Heart right ventricle (tissue), 16 donors: ENCODE data around the gene ZBTB18. TPM values are rescaled to one million over a fixed set of nuclear protein-coding genes. Genes with fewer than 3 reads are reported as not detected.
A peak's percentile ranks its signal among the peaks of the same experiment; 100 is the strongest.

Experiments
- ATAC-seq, 8 donors: fragments of 200-7000 bp; cut with Tn5 transposase; one replicate each; pipeline ENCODE4 v1.9.1; 2020; ENCODE audit warnings: mild to moderate bottlenecking in 8 of 8, moderate library complexity in 8 of 8, moderate number of reproducible peaks in 1 of 8
- DNase-seq, 2 donors: peaks; one replicate each; pipeline ENCODE4 v3.0.0-alpha.2; 2020
- H3K27ac ChIP-seq, 10 donors: fragments of 200-600 bp; sonication (generic) in 2 of 10; one replicate each; pipeline versions ENCODE4 v1.5.0 to v1.8.0; 2020 to 2022; ENCODE audit warnings: mild to moderate bottlenecking in 3 of 10
- H3K27me3 ChIP-seq, 7 donors: fragments of 200-600 bp; one replicate each; pipeline ENCODE4 v1.8.0; 2021 to 2022; ENCODE audit warnings: mild to moderate bottlenecking in 2 of 7
- H3K36me3 ChIP-seq, 9 donors: fragments of 200-600 bp; sonication (generic) in 1 of 9; one replicate each; pipeline versions ENCODE4 v1.5.0 to v1.8.0; 2020 to 2022; ENCODE audit warnings: mild to moderate bottlenecking in 2 of 9
- H3K4me1 ChIP-seq, 9 donors: fragments of 200-600 bp; sonication (generic) in 1 of 9; one replicate each; pipeline versions ENCODE4 v1.5.0 to v1.8.0; 2020 to 2022; ENCODE audit warnings: mild to moderate bottlenecking in 4 of 9
- H3K4me3 ChIP-seq, 10 donors: fragments of 200-600 bp; sonication (generic) in 2 of 10; one replicate each; pipeline versions ENCODE4 v1.5.0 to v1.8.0; 2020 to 2022; ENCODE audit warnings: mild to moderate bottlenecking in 7 of 10, moderate library complexity in 2 of 10
- H3K9me3 ChIP-seq, 11 donors: fragments of 200-600 bp in 10 of 11; sonication (generic) in 2 of 11; one replicate each; pipeline versions ENCODE4 v1.5.0 to v1.8.0; 2013 to 2022; ENCODE audit warnings: mild to moderate bottlenecking in 2 of 11, control low read depth in 1 of 11, moderate library complexity in 1 of 11
- CTCF ChIP-seq, 9 donors: fragments of 200-600 bp; sonication (generic) in 2 of 9; IDR thresholded peaks; one replicate each; pipeline versions ENCODE4 v1.5.0 to v1.8.0; 2021 to 2022; ENCODE audit warnings: antibody characterized with exemption in 9 of 9, mild to moderate bottlenecking in 5 of 9, moderate library complexity in 1 of 9
- WGBS, 2 donors: extraction: QIAGEN DNeasy Blood & Tissue Kit; methylation state at CpG; one replicate each; pipeline ENCODE4 v1.1.7; 2013; ENCODE audit warnings: inconsistent platforms in 1 of 2; 5-methylcytosine and 5-hydroxymethylcytosine counted together
- intact Hi-C, 10 donors: fragments of 100-400 bp; cut with DNase I; formaldehyde crosslinking; loops; one replicate each; pipeline versions ENCODE4 v1.11.1 to v1.14.2; 2022
- polyA plus RNA-seq, 2 donors: library from polyadenylated mRNA; stranded (reverse); fragments of 200-250 nt; gene quantifications; one replicate each; pipeline ENCODE4 v1.2.3, GENCODE V29; 2013
- total RNA-seq, 10 donors: library from RNA; stranded (reverse); fragmentation: NEBNext Ultra II Directional in 3 of 10; extraction: Animal tissue kit (Norgen Biotek cat#: 25700) in 3 of 10; gene quantifications; one replicate each; pipeline versions ENCODE4 v1.2.1 to v1.2.4, GENCODE V29; 2021 to 2023
- donor health status: Arrhythmogenic right ventricular cardiomyopathy.
- donor health status: ischemic (EF 13 %, LVEDD 7.1; RV severe dilation, severe dysfunction).
- donor health status: healthy with polysubstance abuse.
- donor health status: DM: no; HTN: yes; CAD: no.
- donor health status: DM: no; HTN: no; CAD: no.
- donor health status: ischemic (EF 25% LVEDD 6.9; RV normal size, moderate dysfunction).
- donor health status: ischemic (EF 25% LVEDD 5.7; RV mildly dilated, moderate dysfunction).
- donor health status: healthy.
- donor health status: DM: yes; HTN: yes; CAD: no.
- donor health status: Ischemic cardiomyopathy.
- donor health status: ischemic (EF 35%, LVEDD 5.7; RV mildly dilated, moderate dysfunction).
- donor health status: nonischemic (EF 11% LVEDD 7.7; RV severe dilation, severe dysfunction).
- donor health status: DM: yes; HTN: yes; CAD: no.
- donor health status: PGD.
- donor health status: ischemic (EF 29% LVEDD 5.4; RV normal size, mild dysfunction).
- donor health status: nonischemic (EF 23%, LVEDD 6.1; RV moderate dilation, normal function).

ZBTB18 gene
- total and polyA plus RNA-seq, 12 donors = 7.5 to 33.7 (median 20.5) TPM

DNA sequence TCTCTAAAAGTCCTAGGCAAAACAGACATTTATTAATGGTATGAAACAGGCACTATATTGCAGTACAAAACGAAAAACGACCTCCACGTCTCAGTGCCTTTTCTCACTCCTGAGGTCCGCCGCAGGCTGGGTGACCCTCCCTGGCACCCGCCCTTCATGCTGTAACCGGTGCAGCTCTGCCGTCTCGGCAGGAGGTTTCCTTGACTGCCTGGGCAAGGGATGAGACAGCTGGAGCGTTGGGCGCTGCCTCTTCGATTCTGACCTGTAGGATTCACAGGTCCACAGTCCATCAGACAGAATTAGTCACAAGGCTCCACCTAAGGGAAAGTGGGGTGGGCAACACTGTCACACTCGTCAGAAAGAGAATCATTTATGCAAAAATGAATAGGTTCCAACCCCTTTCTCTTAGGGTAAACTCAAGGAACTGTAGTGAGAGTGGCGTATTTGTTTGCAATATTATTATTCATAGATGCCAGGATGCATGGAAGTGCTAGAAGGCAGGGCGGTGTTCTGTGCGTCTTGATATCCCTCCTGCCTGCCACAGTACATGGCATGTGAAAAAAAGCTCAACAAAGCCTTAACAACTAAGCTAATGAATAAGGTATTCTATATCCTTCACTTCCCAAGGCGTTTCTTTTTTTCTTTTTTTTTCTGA, 23.5 kb upstream of the ZBTB18 start:
- no peaks in the 10 kb centered on the region for H3K9me3 ChIP-seq
- no peak overlapping the region for H3K4me3 ChIP-seq
- TF ChIP-seq CTCF (IDR thresholded peaks at IDR 0.05) = no peak
- no peak for DNase-seq
- H3K36me3 ChIP-seq = no peaks in the 10 kb centered on the region
- intact Hi-C loops = loop anchor here in 1 of 10 donors (10.0 kb wide), 1 partner anchor 247 kb away; no protein-coding TSS in a partner anchor
- no peak overlapping the region for H3K27ac ChIP-seq
- peaks cover 0 to 4% (median 0%) of the 10 kb centered on the region in 7 donors for H3K27me3 ChIP-seq
- ATAC-seq = no peak
- WGBS, 2 donors = 85 to 89% methylated on average over 17 of the region's 17 CpGs
- peaks cover 0 to 11% (median 0%) of the 10 kb centered on the region in 9 donors for H3K4me1 ChIP-seq

- Histone ChIP-seq H3K4me3 (no peak overlapping the region), H3K36me3 (no peaks in the 10 kb centered on the region), H3K4me1 (peaks cover 0 to 11% (median 0%) of the 10 kb centered on the region in 9 donors), H3K9me3 (no peaks in the 10 kb centered on the region), H3K27me3 (peaks cover 0 to under 1% (median 0%) of the 10 kb centered on the region in 7 donors), H3K27ac (no peak overlapping the region)
- DNase-seq = no peak
- no peak for ATAC-seq
- no peak for TF ChIP-seq CTCF (IDR thresholded peaks at IDR 0.05)
- 46 to 68% methylated on average over 3 of the region's 3 CpGs for WGBS, 2 donors
- intact Hi-C loops = loop anchor here in 1 of 10 donors (10.0 kb wide), 1 partner anchor 246 kb away; no protein-coding TSS in a partner anchor
These were observed 22.4 kb upstream of the ZBTB18 start for GRCh38 chr1:244028701-244029100.

- TF ChIP-seq CTCF (IDR thresholded peaks at IDR 0.05) = peak in 1 of 9 donors; percentile 8
These were observed 22.0 kb upstream of the ZBTB18 start for GRCh38 chr1:244029124-244029523.

GRCh38 chr1:244030481-244031040, 20.5 kb upstream of the ZBTB18 start:
- intact Hi-C loops = no loop called here
- Histone ChIP-seq H3K4me1 (peaks cover 0 to 11% (median 0%) of the 10 kb centered on the region in 9 donors), H3K36me3 (no peaks in the 10 kb centered on the region), H3K4me3 (no peak overlapping the region), H3K27me3 (peaks cover 0 to 7% (median 0%) of the 10 kb centered on the region in 7 donors), H3K27ac (no peak overlapping the region), H3K9me3 (no peaks in the 10 kb centered on the region)
- ATAC-seq (no peak), DNase-seq (no peak)
- TF ChIP-seq CTCF (IDR thresholded peaks at IDR 0.05) = no peak
- WGBS, 2 donors = 83 to 89% methylated on average over 13 of the region's 13 CpGs

More at GRCh38 chr1:244029124-244029523, 22.0 kb upstream of the ZBTB18 start:
- Histone ChIP-seq H3K36me3 (no peaks in the 10 kb centered on the region), H3K4me3 (no peak overlapping the region), H3K9me3 (no peaks in the 10 kb centered on the region), H3K27ac (no peak overlapping the region), H3K4me1 (peaks cover 0 to 11% (median 0%) of the 10 kb centered on the region in 9 donors), H3K27me3 (no peaks in the 10 kb centered on the region)
- intact Hi-C loops = loop anchor here in 1 of 10 donors (10.0 kb wide), 1 partner anchor 246 kb away; no protein-coding TSS in a partner anchor
- ATAC-seq = no peak
- 59 to 66% methylated on average over 3 of the region's 3 CpGs for WGBS, 2 donors
- no peak for DNase-seq
